Cardiac muscle cell (in vitro differentiated cells and primary cell): ENCODE data around the gene UBE3C. TPM values are rescaled to one million over a fixed set of nuclear protein-coding genes. Genes with fewer than 3 reads are reported as not detected.

Experiments
- DNase-seq, 2 donors: peaks; one replicate each; pipeline versions ENCODE4 v3.0.0 to v3.0.0-alpha.2; 2010 to 2017; ENCODE audit warnings: low read depth in 1 of 2, low spot score in 1 of 2
- H3K27ac ChIP-seq: fragments of 200-600 bp; sonication (generic); 2 replicates; pipeline ENCODE4 v1.5.1; 2016
- H3K27me3 ChIP-seq: fragments of 200-600 bp; sonication (generic); 2 replicates; pipeline ENCODE4 v1.6.0; 2016; ENCODE audit warnings: control low read depth
- H3K36me3 ChIP-seq: fragments of 200-600 bp; sonication (generic); 2 replicates; pipeline ENCODE4 v1.5.1; 2016; ENCODE audit warnings: control low read depth
- H3K4me1 ChIP-seq: fragments of 200-600 bp; sonication (generic); 2 replicates; pipeline ENCODE4 v1.8.1; 2017; ENCODE audit warnings: low read depth, mild to moderate bottlenecking, mixed run types
- H3K4me3 ChIP-seq: fragments of 200-600 bp; sonication (generic); 2 replicates; pipeline ENCODE4 v1.5.1; 2016; ENCODE audit warnings: mild to moderate bottlenecking
- H3K9me3 ChIP-seq: fragments of 200-600 bp; sonication (generic); 2 replicates; pipeline ENCODE4 v1.5.1; 2017; ENCODE audit warnings: low read depth, mild to moderate bottlenecking, control low read depth
- CTCF ChIP-seq: IDR thresholded peaks from 2 replicates; pipeline ENCODE4 v1.5.1; 2012; ENCODE audit warnings: low read depth, mild to moderate bottlenecking, low read length
- polyA plus RNA-seq: library from polyadenylated mRNA; unstranded; fragments of >200 nt; fragmentation: Nextera tagmentation; extraction: Ambion mirVana; gene quantifications from 2 replicates; pipeline ENCODE4 v1.2.1, GENCODE V29; 2016
- total RNA-seq: library from RNA; depleted of rRNA; stranded (reverse); fragments of >200 nt; gene quantifications from 2 replicates; pipeline ENCODE4 v1.2.3, GENCODE V29; 2016

Gene UBE3C
- total and polyA plus RNA-seq, 2 experiments from 2014 or later = 24.4 to 33.1 TPM

DNA sequence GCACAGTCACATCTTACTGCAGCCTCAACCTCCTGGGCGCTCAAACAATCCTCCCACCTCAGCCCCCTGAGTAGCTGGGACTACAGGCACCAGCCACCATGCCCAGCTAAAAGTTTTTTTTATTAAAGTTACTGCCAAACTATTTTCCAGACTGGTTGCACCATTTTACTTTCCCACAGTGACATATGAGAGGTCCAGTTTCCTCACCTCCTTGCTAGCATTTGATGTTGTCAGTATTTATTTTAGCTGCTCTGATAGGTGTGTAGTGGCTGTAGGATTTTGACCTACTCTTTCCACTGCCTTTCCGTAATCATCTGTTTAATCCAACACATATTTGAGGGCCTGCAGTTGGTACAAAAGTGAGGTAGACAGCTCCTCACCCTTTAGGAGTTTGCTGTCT, 5.4 kb upstream of the UBE3C start:
- Histone ChIP-seq H3K9me3 (no peaks in the 10 kb centered on the region), H3K36me3 (no peaks in the 10 kb centered on the region), H3K27ac (no peak overlapping the region), H3K27me3 (peaks cover 7% of the 10 kb centered on the region), H3K4me1 (no peaks in the 10 kb centered on the region), H3K4me3 (no peak overlapping the region)
- no peak for DNase-seq
- no peak for TF ChIP-seq CTCF

- H3K36me3 ChIP-seq = peaks cover 4% of the 10 kb centered on the region
- H3K4me1 ChIP-seq = peaks cover 13% of the 10 kb centered on the region
- no peaks in the 10 kb centered on the region for H3K9me3 ChIP-seq
- TF ChIP-seq CTCF = peak; percentile 39
- no peaks in the 10 kb centered on the region for H3K27me3 ChIP-seq
- H3K27ac ChIP-seq = no peak overlapping the region
- H3K4me3 ChIP-seq = no peak overlapping the region
- DNase-seq = peak in 1 of 2 donors; percentile 92
Observed at GRCh38 chr7:157136372-157136771, 2.4 kb upstream of the UBE3C start.

DNA sequence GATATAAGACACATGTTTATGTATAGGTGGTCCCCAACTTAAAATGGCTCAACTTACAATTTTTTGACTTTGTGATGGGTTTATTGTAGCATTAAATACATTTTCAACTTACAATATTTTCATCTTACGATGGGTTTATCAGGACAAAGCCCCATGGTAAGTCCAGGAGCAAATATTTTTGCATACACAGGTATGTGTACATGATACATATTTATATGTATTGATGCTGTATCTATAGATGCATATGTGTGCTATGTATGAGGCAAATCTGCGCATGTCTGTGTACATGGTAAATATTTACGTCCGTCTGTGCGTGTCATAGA, 664 bp upstream of the UBE3C start:
- peaks cover 13% of the 10 kb centered on the region for H3K4me1 ChIP-seq
- peaks cover 6% of the 10 kb centered on the region for H3K36me3 ChIP-seq
- no peak for TF ChIP-seq CTCF
- H3K27ac ChIP-seq = peak overlapping the region; percentile 96
- DNase-seq = no peak
- peak overlapping the region; percentile 72 for H3K4me3 ChIP-seq
- no peaks in the 10 kb centered on the region for H3K9me3 ChIP-seq
- no peaks in the 10 kb centered on the region for H3K27me3 ChIP-seq

GRCh38 chr7:157139111-157139809, 534 bp downstream of the UBE3C start:
- no peak for TF ChIP-seq CTCF
- Histone ChIP-seq H3K36me3 (peaks cover 6% of the 10 kb centered on the region), H3K27ac (peak overlapping the region; percentile 96), H3K4me3 (peak overlapping the region; percentile 72), H3K4me1 (peaks cover 13% of the 10 kb centered on the region), H3K27me3 (no peaks in the 10 kb centered on the region), H3K9me3 (no peaks in the 10 kb centered on the region)
- peak in 1 of 2 donors; percentile 68 for DNase-seq

DNA sequence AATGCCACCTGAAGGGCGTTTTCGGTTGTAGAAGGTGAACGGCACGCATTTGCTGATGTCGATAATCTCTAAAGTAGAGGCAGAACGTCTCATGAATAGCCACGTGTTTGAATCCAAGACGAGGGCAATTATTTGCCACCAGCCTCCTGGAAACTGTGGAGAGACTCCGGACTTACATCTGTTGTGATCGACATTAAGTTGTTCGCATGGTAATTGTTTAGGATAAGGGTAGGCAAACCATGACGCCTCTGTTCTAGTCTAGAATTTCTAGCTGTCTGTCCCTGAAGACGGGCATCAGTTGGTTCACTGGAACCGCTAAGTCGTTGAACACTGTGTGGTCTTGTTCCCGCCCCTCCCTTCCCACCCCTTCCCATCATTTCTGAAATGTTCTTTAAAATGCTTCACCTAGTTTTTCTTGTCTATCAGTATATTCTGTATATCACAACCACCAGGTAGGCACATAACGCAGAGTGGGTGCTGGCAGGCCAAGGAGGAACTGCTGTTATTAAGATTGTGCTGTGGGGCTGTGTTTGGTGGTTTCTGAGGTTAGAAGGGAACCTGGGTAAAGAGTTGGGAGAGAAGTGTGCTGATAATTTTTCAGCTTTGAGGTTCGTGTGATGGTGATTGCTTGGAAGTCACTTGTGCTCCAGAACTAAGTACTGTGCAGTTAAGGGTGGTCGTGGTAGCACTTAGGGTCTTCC, 1.2 kb downstream of the UBE3C start:
- Histone ChIP-seq H3K27ac (peak overlapping the region; percentile 96), H3K27me3 (no peaks in the 10 kb centered on the region), H3K4me1 (peaks cover 13% of the 10 kb centered on the region), H3K4me3 (peak overlapping the region; percentile 72), H3K36me3 (peaks cover 6% of the 10 kb centered on the region), H3K9me3 (no peaks in the 10 kb centered on the region)
- DNase-seq = peak in 1 of 2 donors; percentile 10
- TF ChIP-seq CTCF = no peak
